ENCODE measurements around the gene CAPN13. TPM values are rescaled to one million over a fixed set of nuclear protein-coding genes. Genes with fewer than 3 reads are reported as not detected.

CAPN13 gene
- total and polyA plus RNA-seq, 2 of the 4 experiments (the other 2 are of a cell fraction), result not detected

GRCh38 chr2:30684996-30685395 lies 122.2 kb downstream of the CAPN13 start:
- Histone ChIP-seq H3K4ac (ENCODE audit: low read depth, low read length) (no peak overlapping the region), H3K4me1 (ENCODE audit: control insufficient read depth, insufficient read depth, low read length) (peaks cover 2% of the 10 kb centered on the region; the same call in 1 of the 2 replicates), H3K4me3 (ENCODE audit: insufficient read depth, low read depth, low read length) (no peak overlapping the region), H2BK120ac (ENCODE audit: low read depth, low read length) (no peak overlapping the region), H3K9me3 (ENCODE audit: control insufficient read depth, insufficient read depth, low read length) (no peaks in the 10 kb centered on the region), H4K5ac (ENCODE audit: low read depth, low read length) (no peak overlapping the region), H2BK5ac (ENCODE audit: low read depth, low read length, poor library complexity, severe bottlenecking) (no peak overlapping the region), H3K4me2 (ENCODE audit: low read depth, low read length) (no peak overlapping the region), H2AFZ (replicated peaks; ENCODE audit: low read length, poor library complexity) (peak overlapping the region; percentile 46), H3K23ac (ENCODE audit: low read depth, low read length) (no peak overlapping the region), H3K9me1 (ENCODE audit: insufficient read depth, low read length) (no peaks in the 10 kb centered on the region), H3K18ac (ENCODE audit: low read depth, low read length) (no peak overlapping the region), H4K91ac (ENCODE audit: insufficient read depth, low read depth, low read length) (no peak overlapping the region), H2BK20ac (ENCODE audit: low read depth, low read length) (no peak overlapping the region), H3K27me3 (ENCODE audit: control insufficient read depth, insufficient read depth, low read length) (no peaks in the 10 kb centered on the region), H3K27ac (ENCODE audit: insufficient read depth, low read length) (no peak overlapping the region), H3K36me3 (ENCODE audit: control insufficient read depth, insufficient read depth, low read length) (no peaks in the 10 kb centered on the region), H2AK5ac (ENCODE audit: low read depth, low read length) (no peak overlapping the region), H2BK15ac (ENCODE audit: low read depth, low read length) (no peak overlapping the region), H2AK9ac (replicated peaks; ENCODE audit: low read depth, low read length, poor library complexity) (no peak overlapping the region), H3K14ac (replicated peaks; ENCODE audit: low read depth, low read length) (no peak overlapping the region), H4K20me1 (ENCODE audit: insufficient read depth, low read length) (no peaks in the 10 kb centered on the region), H4K8ac (ENCODE audit: low read depth in 2 of 2, low read length in 2 of 2) (no peak overlapping the region), H3K9ac (ENCODE audit: low read depth, low read length) (no peak overlapping the region), H3K56ac (ENCODE audit: extremely low read depth, insufficient read depth, low read length) (no peak overlapping the region), H3K79me1 (ENCODE audit: low read depth in 1 of 2, low read length in 2 of 2) (no peaks in the 10 kb centered on the region)
- ChIA-PET CTCF (no interaction called here), POLR2A (ENCODE audit: unreplicated experiment) (no interaction called here)
- 80% methylated on average over 1 of the region's 3 CpGs; no CpG with 5 or more reads in 1 of the 2 experiments for WGBS, 2 experiments (ENCODE audit: extremely low coverage in 2 of 2, insufficient read length in 1 of 2)
- TF ChIP-seq CHD1 (IDR thresholded peaks at IDR 0.05; ENCODE audit: low read depth, low read length) (no peak), SMC3 (IDR thresholded peaks at IDR 0.05; ENCODE audit: low read depth, low read length) (no peak), RAD21 (IDR thresholded peaks at IDR 0.05; ENCODE audit: low read length) (no peak), RCOR1 (IDR thresholded peaks at IDR 0.05; ENCODE audit: insufficient replicate concordance, low read length) (no peak)
- DNase-seq (no peak), ATAC-seq (ENCODE audit: low read depth) (no peak)
- no TSS peak for BruUV-seq (replicated peaks)
- intact Hi-C loops (cut with micrococcal nuclease) (no loop called here), dilution Hi-C loops (cut with HindIII; ENCODE audit: low sequenced_read_pairs, unreplicated experiment) (no loop called here), in situ Hi-C loops (cut with MboI; ENCODE audit: low sequenced_read_pairs) (no loop called here)
